ENCODE data around the gene CCDC187.

The CCDC187 gene

DNA sequence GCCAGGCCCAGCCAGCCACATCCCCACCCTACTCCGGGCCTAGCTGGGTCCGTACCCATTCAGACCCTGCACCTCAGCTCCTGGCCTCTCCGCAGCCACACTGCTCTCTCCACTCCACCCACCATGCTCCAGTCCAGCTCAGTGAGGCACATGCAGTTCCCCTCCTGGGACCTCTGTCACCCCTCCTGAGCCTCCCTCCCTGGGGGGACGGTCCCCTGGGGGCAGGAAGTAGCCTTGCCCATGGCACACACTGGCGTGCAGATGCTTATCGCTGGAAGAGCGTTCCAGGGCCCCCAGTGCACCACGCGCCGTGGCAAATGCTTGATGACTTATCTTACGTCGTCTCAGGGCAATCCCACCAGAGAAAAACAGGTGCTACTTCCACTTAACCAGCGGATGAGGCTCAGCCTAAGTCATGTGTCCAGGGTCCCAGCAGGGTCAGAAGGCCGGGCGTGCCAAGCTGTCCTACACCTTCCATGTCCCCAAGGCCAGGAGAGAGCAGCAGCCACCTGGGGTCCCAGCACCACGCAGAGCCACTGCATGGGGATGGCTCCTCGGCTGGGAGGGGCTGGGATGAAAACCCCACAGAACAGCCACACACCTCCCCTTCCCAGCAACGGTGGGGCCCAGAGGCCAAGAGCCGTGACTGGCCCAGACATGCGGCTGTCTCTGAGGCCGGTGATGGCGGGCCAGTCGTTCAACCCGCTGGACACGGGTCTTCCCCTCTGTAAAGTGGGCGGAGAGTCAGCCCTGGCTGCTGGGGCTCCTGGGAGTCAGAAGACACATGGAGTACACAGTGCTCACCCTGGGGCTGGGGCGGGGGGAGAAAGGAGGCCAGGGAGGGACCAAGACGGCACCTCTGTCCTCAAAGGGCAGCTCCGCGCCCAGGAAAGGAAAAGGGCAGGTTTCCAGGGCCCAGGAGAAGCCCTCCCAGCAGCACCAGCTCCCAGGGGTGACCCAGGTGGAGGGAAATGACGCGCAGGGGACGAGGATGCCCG lies 2.6 kb upstream of the CCDC187 start:
- no peak for DNase-seq
- in situ Hi-C loops (cut with HindIII; ENCODE audit: low pct_ligation_motif_present, low pct_unique_long_range_greater_than_20kb, low sequenced_read_pairs) = no loop called here

DNA sequence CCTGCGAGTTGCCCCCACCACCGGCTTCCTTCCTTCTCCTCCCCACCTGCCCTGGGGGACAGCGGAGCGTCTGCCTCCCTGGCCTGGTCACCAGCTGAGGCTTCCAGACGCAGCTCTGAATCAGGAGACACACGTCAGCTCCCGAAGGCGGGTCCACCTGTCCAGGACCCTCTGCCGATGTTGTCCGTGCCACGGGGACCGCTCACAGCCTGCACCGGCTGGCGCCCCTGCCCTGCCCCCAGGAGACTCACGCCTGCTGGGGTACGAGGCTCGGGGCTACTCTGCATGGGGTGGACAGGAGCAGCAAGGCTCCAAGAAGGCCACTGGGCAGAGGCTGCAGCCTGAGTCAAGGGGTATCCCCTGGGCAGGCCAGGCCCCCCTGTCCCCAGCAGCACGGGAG lies 1.9 kb upstream of the CCDC187 start:
- DNase-seq = no peak
- in situ Hi-C loops (cut with HindIII; ENCODE audit: low pct_ligation_motif_present, low pct_unique_long_range_greater_than_20kb, low sequenced_read_pairs) = no loop called here

DNA sequence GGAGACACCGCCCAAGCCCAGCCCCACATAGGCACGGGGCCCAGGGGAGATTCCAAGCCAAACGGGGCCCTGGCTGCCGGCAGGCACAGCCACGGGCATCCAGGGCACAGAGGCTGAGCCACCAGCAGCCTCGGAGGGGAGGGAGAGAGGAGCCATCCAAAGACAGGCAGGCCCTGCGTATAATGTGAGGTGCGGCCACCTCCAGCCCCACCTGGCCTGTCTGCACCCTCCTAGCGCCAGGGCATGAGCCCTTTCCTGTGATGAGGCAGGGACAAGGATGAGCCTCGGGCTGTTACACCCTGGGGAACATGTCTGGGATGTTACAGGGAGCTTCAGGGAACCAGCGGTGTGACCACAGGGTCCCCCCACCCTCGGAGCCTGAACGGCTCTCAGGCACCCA lies 1.1 kb upstream of the CCDC187 start:
- no peak for DNase-seq
- in situ Hi-C loops (cut with HindIII; ENCODE audit: low pct_ligation_motif_present, low pct_unique_long_range_greater_than_20kb, low sequenced_read_pairs) = no loop called here

DNA sequence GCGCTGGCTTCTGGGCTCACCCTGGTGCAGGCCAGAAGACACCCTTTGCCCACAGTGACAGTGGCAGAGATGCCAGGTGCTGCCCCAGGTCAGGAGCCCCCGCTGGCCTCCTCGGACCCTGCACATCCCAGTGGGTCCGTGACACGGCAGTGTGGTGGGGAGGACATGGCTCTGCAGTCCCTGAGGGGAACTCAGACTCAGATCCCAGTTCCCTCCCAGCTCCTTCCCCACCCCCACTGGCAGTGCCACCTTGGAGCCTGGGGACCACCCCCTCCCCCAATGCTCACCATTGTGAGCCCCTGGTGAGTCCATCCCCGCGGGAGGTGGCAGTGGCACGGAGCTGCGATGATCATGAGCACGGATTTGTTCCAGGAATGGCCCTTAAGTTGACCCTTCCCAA lies 562 bp upstream of the CCDC187 start:
- DNase-seq = no peak
- in situ Hi-C loops (cut with HindIII; ENCODE audit: low pct_ligation_motif_present, low pct_unique_long_range_greater_than_20kb, low sequenced_read_pairs) = no loop called here

DNA sequence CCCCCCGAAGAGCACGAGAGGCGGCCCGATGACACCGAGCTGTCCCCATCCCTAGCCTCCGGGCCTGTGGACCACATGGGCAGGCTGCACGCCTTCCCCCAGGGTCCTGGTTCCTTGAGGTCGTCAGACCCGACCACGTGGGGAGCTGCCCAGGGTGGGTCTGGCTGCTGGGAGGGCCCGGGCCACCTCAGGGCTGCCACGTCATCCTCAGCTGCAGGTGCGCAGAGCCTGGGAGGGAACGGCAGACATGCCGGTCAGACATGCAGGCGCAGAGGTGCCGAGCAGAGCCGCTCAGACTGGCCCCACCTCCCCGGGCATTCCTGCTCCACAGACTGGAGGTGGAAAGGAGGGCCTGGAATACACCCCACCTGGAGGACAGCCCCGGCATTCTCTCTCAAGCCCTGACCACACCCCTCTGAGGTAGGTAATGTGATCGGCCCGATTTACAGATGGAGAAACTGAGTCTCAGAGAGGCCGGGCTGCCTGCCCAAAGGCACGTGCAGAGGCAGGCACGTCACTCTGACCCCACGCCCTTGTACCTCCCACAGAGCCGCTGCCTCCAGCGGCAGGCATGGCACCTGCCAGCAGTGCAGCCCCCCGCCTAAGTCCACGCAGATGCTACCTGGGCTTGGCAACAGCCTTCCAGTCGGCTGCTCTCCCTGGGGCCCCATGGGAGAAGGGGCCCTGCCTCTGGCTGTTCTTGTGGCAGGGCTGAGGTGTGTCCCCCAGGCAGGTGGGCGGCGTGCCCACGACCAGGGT lies 649 bp downstream of the CCDC187 start:
- in situ Hi-C loops (cut with HindIII; ENCODE audit: low pct_ligation_motif_present, low pct_unique_long_range_greater_than_20kb, low sequenced_read_pairs) = no loop called here
- DNase-seq = no peak

DNA sequence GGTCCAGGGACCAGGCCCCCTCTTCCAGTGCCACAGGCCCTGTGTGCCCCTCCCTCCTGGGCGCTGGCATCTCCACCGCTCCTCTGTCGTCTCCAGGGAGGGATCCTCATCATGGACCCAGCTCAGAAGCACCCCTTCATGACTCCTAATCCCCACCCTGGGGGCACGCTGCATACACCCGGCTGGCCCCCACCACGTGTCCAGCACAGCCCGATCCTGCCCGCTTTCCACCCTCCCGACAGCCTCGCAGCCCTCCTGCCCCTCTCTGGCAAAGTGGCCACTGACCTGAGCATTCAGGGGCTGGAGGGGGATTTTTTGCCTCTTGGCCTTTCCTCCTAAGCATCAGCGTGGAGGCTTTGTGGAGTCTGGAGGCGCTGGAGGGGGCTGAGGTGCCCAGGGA lies 1.4 kb downstream of the CCDC187 start:
- in situ Hi-C loops (cut with HindIII; ENCODE audit: low pct_ligation_motif_present, low pct_unique_long_range_greater_than_20kb, low sequenced_read_pairs) = no loop called here
- DNase-seq = no peak

DNA sequence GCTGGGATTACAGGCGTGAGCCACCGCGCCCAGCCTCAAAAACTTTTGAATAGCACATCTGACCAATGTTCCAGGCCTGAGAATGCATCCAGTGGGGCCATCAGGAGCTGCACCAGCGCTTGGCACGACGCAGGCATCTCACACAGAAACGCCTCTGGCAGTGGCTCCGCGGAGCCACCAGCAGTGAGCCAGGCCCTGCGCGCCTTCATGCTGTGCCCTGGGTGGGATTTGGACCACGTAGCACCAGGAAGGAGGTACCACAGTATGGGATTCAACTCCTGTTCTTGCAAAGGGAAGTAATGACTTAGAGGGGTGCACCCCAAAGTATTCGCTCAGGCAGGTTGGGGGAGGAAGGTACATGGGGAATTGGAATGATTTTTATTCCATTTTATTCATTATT lies 3.0 kb downstream of the CCDC187 start:
- DNase-seq = no peak
- in situ Hi-C loops (cut with HindIII; ENCODE audit: low pct_ligation_motif_present, low pct_unique_long_range_greater_than_20kb, low sequenced_read_pairs) = no loop called here

DNA sequence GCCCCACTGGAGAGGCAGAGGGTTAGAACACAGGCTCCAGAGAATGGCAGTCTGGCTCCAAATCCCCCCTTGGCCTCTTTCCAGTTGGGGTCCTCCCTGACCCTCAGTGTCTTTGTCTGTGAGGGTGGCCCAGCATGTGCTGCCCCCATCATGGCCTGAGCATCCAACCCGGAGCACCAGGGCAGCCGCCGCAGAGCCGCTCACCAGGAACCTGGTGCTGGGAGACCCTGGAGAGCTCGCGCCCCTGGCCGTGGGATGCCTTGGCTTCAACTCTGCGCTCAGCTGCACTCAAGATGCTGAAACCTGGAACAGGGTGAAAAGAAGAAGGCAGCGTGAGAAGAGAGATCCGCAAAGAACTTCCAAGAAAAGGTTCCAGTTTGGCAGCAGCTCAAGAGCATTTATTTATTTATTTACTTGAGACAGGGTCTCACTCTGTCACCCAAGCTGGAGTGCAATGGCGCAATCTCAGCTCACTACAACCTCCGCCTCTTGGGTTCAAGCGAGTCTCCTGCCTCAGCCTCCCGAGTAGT lies 3.8 kb downstream of the CCDC187 start:
- no peak for DNase-seq
- in situ Hi-C loops (cut with HindIII; ENCODE audit: low pct_ligation_motif_present, low pct_unique_long_range_greater_than_20kb, low sequenced_read_pairs) = no loop called here

DNA sequence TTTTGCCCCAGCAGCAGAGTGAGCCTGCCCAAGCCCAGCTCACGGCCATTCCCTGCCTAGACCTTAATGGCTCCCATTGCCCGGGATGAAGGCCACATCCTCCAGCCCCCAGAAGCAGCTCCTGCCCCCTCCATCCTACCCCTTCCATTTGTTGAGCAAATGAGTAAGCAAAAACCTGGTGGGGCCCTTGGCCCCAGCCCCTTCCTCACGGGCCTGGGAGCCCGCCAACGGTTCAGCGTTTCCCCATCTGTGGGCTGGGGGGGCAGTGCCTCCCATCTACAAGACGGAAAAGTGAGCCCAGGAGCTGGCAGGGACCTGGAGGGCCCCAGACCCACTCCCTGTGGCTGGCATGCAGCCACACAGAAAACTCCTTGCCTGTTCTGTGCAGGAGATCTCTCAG lies 4.4 kb downstream of the CCDC187 start:
- no peak for DNase-seq
- in situ Hi-C loops (cut with HindIII; ENCODE audit: low pct_ligation_motif_present, low pct_unique_long_range_greater_than_20kb, low sequenced_read_pairs) = no loop called here

DNA sequence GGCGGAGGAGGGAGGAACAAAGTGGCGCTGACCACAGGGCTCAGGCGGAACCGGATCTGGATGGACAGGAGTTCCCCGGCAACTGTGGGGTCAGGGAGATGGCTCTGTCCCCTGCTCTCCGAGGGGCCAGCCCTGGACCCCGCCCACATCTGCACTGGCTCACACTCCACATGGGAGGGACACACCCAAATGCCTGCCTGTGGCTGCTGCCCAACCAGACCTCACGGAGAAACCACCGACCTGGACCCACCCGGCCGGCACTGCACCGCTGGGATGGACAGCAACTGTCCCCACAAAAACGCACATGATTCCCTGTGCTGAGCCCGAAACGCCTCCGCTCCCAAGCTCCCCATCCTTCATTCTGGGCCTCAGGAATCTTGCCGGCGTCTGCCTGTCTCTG lies 4.8 kb downstream of the CCDC187 start:
- DNase-seq = no peak
- in situ Hi-C loops (cut with HindIII; ENCODE audit: low pct_ligation_motif_present, low pct_unique_long_range_greater_than_20kb, low sequenced_read_pairs) = no loop called here

DNA sequence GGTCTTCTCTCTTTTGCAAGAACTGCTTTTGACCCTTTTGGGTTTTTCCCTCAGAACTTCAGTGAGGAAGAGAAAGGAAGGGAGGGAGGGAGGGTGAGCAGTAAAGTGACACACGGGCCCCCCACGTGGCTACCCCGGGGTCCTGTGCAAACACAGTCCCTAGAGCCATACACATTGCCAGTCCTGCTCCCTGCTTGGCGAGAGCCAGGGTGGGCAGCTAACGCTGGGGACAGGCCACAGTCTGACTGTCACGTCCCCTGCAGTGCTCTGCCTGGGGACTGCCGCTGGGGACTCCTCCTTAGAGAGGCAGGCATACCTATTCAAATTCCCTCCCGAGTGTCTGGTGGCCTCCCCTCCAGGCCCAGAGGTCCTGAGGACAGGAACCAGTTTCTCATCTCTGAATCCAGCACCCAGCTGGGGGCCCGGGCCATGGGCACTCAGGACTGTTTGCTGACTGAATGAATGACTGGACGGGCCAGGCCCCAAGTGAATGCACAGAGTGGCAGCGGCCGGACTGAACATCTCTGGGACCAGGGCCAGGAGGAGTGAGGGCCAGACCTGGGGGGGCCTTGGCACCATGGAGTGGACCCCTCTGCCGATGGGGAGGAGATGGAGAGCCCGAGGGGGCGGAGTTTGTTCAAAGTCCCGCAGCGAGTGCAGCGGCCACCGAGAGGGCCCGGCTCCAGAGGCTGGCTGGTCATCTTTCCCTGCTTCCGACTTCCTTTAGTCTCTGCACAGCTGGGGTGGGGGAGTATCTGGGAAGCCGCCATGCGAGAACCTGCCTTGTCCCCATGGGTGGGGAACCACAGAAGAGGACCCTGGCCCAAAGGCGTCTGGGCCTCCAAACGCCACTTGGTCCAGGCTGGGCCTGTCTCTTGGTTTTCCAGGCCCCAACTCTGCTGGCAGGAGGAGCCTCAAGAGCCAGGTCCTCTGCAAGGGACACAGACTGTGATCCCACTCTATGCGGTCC lies 5.8 kb downstream of the CCDC187 start:
- in situ Hi-C loops (cut with HindIII; ENCODE audit: low pct_ligation_motif_present, low pct_unique_long_range_greater_than_20kb, low sequenced_read_pairs) = no loop called here
- DNase-seq = no peak

DNA sequence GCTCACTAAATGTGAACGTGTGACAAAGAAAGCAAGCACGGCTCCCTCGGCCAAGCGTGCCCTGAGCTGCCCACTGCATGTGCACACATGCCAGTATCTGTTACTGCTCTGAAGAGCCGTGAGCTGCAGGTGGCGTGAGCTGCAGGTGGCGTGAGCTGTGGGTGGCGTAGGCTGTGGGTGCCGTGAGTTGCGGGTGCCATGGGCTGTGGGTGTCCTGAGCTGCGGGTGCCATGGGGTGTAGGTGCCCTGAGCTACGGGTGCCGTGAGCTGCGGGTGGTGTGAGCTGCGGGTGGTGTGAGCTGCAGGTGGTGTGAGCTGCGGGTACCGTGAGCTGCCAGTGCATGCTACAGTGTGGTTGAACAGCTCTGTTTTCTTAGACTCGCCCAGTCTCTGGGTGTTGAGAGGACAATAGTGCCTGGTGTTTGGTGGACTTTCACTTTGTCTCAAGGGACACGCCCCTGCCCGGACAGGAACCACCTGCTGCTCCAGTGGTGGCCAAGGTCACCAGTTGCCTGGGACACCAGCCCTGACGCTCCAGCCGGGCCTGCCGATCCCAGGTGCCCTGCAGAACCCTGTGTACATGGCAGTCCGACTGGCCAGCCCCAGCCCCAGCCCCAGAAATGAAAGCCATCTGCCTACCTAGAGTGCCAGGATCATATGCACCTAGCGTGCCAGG lies 6.7 kb downstream of the CCDC187 start:
- DNase-seq = no peak
- in situ Hi-C loops (cut with HindIII; ENCODE audit: low pct_ligation_motif_present, low pct_unique_long_range_greater_than_20kb, low sequenced_read_pairs) = no loop called here

DNA sequence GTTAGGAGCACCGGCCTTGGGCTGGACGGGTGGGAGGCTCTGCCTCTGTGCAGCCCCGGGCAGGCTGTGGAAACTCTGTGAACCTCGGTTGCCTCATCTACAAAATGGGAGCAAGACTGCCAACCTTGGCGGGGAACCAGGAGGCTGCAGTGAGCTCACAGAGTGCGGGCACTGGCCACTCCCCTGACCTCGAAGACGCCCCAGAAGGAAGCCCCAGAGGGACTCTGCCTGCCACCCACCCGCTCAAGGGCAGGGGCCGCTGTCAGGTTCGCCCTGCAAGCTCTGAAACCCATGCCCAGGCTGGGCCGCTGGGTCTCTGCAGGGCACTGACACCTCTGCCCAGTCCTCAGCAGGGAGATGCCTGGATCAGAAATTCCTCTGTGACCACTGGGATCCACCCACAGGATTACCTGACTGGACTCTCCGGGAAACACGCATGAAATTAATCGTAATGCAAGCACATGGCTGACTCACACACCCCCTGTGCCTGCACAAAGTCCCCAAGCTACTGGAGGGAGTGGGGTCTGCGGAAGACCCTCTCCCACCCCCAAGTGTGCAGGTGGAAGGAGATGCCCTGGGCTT lies 7.4 kb downstream of the CCDC187 start:
- in situ Hi-C loops (cut with HindIII; ENCODE audit: low pct_ligation_motif_present, low pct_unique_long_range_greater_than_20kb, low sequenced_read_pairs) = no loop called here

DNA sequence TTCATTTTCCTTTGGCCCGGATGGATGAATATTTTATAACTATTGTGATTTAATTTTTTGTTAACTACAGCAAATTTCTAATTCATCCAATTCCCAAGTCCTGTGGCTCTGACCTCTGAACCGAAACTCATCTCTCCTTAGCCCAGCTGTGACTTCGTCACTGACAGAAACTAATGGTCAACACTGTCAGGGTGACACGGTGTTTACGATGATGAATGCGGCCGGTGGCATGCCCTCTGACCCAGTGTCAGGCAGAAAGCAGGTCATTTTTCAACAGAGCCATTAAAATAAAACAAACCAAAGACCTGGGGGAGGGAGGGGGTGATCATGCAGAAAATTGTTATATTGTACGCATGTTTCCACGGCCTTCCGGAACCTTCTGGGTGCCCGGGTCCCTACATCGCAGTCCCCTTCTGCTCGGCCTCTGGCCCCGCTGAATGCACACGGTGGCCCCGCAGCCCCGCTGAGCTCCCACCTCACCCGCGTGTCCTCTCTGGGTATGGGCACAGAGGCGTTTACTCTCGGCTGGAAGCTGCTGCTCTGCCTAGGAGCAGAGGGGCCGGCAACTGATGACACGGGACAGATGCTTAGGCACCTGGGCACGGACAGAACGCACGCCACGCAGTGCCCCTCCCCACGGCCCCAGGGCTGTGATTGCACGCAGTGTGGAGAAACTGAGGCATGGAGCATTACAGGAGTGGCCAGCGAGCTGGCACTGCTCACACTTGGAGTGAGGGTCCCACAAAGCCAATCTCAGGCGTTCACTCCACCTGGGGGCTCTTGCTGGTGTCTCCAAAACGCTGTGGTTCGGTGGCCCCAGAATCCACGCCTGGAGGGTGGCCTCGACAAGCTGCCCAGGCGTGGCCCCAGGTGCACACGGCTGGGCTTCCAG lies 8.1 kb downstream of the CCDC187 start:
- no peak for DNase-seq
- in situ Hi-C loops (cut with HindIII; ENCODE audit: low pct_ligation_motif_present, low pct_unique_long_range_greater_than_20kb, low sequenced_read_pairs) = no loop called here

More for the DNA sequence above, 7.4 kb downstream of the CCDC187 start:
- no peak for DNase-seq

DNA sequence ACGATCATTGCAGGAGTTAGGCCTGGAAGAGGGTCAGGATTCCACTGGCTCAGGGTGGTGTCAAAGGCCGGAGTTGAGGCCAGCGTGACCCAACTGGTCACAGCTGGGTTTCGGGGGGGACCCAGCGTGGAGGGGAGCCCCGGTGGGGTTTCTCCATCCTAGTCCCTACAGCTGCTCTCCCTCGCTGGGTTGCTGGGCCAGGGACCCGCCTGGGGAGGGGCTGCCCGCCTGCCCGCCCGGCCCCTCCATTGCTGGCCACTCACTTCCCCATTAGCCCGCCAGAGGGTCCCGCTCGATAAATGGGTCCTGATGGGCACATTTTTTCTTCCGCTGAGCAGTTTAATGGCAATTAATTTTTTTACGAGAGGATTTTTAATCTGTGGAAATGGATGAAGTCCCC lies 8.8 kb downstream of the CCDC187 start:
- in situ Hi-C loops (cut with HindIII; ENCODE audit: low pct_ligation_motif_present, low pct_unique_long_range_greater_than_20kb, low sequenced_read_pairs) = no loop called here
- DNase-seq = no peak

DNA sequence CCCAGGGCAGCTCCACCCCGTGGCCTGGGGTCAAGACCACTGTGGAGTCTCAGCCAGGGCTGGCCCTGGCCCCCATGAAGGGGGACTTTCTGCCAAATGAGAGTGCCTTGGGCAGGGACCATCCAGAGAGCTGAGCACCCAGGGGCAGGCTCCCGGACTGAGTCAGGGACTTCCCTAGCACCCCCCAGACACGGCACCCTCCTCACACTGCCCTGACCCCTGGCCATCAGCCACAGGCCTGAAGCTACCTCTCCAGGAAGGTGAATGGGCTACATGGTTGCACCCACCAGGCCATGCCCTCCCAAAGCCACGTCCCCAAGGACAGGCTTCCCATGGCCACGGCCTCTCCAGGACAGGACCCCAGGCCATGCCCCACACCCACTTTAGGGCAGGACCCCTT lies 9.5 kb downstream of the CCDC187 start:
- in situ Hi-C loops (cut with HindIII; ENCODE audit: low pct_ligation_motif_present, low pct_unique_long_range_greater_than_20kb, low sequenced_read_pairs) = no loop called here
- no peak for DNase-seq
